HUES6 (cell line): ENCODE measurements around the gene SLC7A8.
A peak's percentile ranks its signal among the peaks of the same experiment; 100 is the strongest.
"Not testable (repeated sequence)": the region's sequence is repeated elsewhere in the genome, so short reads cannot be mapped to it uniquely, and the experiment has no call there.

Experiments used
- H3K27ac ChIP-seq: 2 replicates; pipeline ENCODE4 v1.7.0; 2013; ENCODE audit warnings: low read depth, mild to moderate bottlenecking, low read length, inconsistent platforms
- H3K27me3 ChIP-seq: 2 replicates; pipeline ENCODE4 v1.6.1; 2013; ENCODE audit warnings: low read length; ENCODE audit not compliant: control insufficient read depth, insufficient read depth
- H3K36me3 ChIP-seq: 2 replicates; pipeline ENCODE4 v1.6.1; 2013; ENCODE audit warnings: low read length; ENCODE audit not compliant: control insufficient read depth, insufficient read depth
- H3K4me1 ChIP-seq: 2 replicates; pipeline ENCODE4 v1.6.1; 2013; ENCODE audit warnings: low read length; ENCODE audit not compliant: control insufficient read depth, insufficient read depth
- H3K4me3 ChIP-seq: 2 replicates; pipeline ENCODE4 v1.5.1; 2013; ENCODE audit warnings: low read depth, low read length
- H3K9ac ChIP-seq: one replicate; pipeline ENCODE4 v1.6.1; 2013; ENCODE audit warnings: mild to moderate bottlenecking, low read length
- H3K9me3 ChIP-seq: 2 replicates; pipeline ENCODE4 v1.6.1; 2013; ENCODE audit warnings: low read depth, low read length; ENCODE audit not compliant: control insufficient read depth, insufficient read depth

Gene SLC7A8

GRCh38 chr14:23207146-23207540 is 23.7 kb upstream of the SLC7A8 start:
- Histone ChIP-seq H3K9ac (peak overlapping the region; percentile 50), H3K4me1 (peaks cover 23% of the 10 kb centered on the region), H3K4me3 (peak overlapping the region; percentile 27), H3K27ac (peak overlapping the region; percentile 93), H3K36me3 (no peaks in the 10 kb centered on the region), H3K9me3 (no peaks in the 10 kb centered on the region), H3K27me3 (no peaks in the 10 kb centered on the region)

- Histone ChIP-seq H3K4me1 (peaks cover 23% of the 10 kb centered on the region), H3K9ac (peak overlapping the region; percentile 50), H3K27me3 (no peaks in the 10 kb centered on the region), H3K36me3 (no peaks in the 10 kb centered on the region), H3K4me3 (peak overlapping the region; percentile 27), H3K9me3 (no peaks in the 10 kb centered on the region), H3K27ac (peak overlapping the region; percentile 93)
Observed at GRCh38 chr14:23206422-23207145, 23.1 kb upstream of the SLC7A8 start.

GRCh38 chr14:23202001-23202400 is 18.5 kb upstream of the SLC7A8 start:
- Histone ChIP-seq H3K9ac (no peak overlapping the region), H3K4me1 (peaks cover 34% of the 10 kb centered on the region), H3K36me3 (no peaks in the 10 kb centered on the region), H3K9me3 (no peaks in the 10 kb centered on the region), H3K27me3 (no peaks in the 10 kb centered on the region), H3K4me3 (no peak overlapping the region), H3K27ac (no peak overlapping the region)

- H3K36me3 ChIP-seq, H3K9me3 ChIP-seq, H3K27me3 ChIP-seq, H3K4me3 ChIP-seq: not testable (repeated sequence)
- peak overlapping the region; percentile 84; the same call in 1 of the 2 replicates for H3K27ac ChIP-seq
- H3K9ac ChIP-seq = peak overlapping the region; percentile 41
- peaks cover 32% of the 10 kb centered on the region for H3K4me1 ChIP-seq
Observed at GRCh38 chr14:23199141-23199540, 15.7 kb upstream of the SLC7A8 start.

GRCh38 chr14:23196487-23196886 is 13.0 kb upstream of the SLC7A8 start:
- not testable (repeated sequence) for H3K9ac ChIP-seq, H3K4me3 ChIP-seq, H3K36me3 ChIP-seq, H3K27me3 ChIP-seq, H3K27ac ChIP-seq, H3K9me3 ChIP-seq
- H3K4me1 ChIP-seq = peaks cover 32% of the 10 kb centered on the region

GRCh38 chr14:23195552-23196101 is 12.2 kb upstream of the SLC7A8 start:
- Histone ChIP-seq H3K9ac (no peak overlapping the region), H3K27me3 (no peaks in the 10 kb centered on the region), H3K36me3 (no peaks in the 10 kb centered on the region), H3K27ac (no peak overlapping the region), H3K4me3 (no peak overlapping the region), H3K4me1 (peaks cover 32% of the 10 kb centered on the region), H3K9me3 (no peaks in the 10 kb centered on the region)

GRCh38 chr14:23193432-23193831 is 10.0 kb upstream of the SLC7A8 start:
- H3K27me3 ChIP-seq = no peaks in the 10 kb centered on the region
- no peaks in the 10 kb centered on the region for H3K9me3 ChIP-seq

GRCh38 chr14:23187925-23188324 is 4.5 kb upstream of the SLC7A8 start:
- H3K4me3 ChIP-seq = no peak overlapping the region
- peaks cover 17% of the 10 kb centered on the region; the same call in 1 of the 2 replicates for H3K4me1 ChIP-seq
- no peak overlapping the region for H3K27ac ChIP-seq
- H3K27me3 ChIP-seq = no peaks in the 10 kb centered on the region
- no peaks in the 10 kb centered on the region for H3K9me3 ChIP-seq
- no peak overlapping the region for H3K9ac ChIP-seq
- no peaks in the 10 kb centered on the region for H3K36me3 ChIP-seq

More at GRCh38 chr14:23193432-23193831, 10.0 kb upstream of the SLC7A8 start:
- H3K36me3 ChIP-seq = no peaks in the 10 kb centered on the region
- H3K9ac ChIP-seq = no peak overlapping the region
- H3K4me3 ChIP-seq = no peak overlapping the region
- peaks cover 16% of the 10 kb centered on the region for H3K4me1 ChIP-seq
- H3K27ac ChIP-seq = no peak overlapping the region

- Histone ChIP-seq H3K9ac (no peak overlapping the region), H3K27me3 (no peaks in the 10 kb centered on the region), H3K4me3 (no peak overlapping the region), H3K36me3 (no peaks in the 10 kb centered on the region), H3K9me3 (no peaks in the 10 kb centered on the region), H3K27ac (no peak overlapping the region), H3K4me1 (peaks cover 17% of the 10 kb centered on the region; the same call in 1 of the 2 replicates)
Observed at GRCh38 chr14:23186913-23187654, 3.6 kb upstream of the SLC7A8 start.

- H3K27me3 ChIP-seq = no peaks in the 10 kb centered on the region
- H3K4me1 ChIP-seq = peaks cover 24% of the 10 kb centered on the region; the same call in 1 of the 2 replicates
Observed at GRCh38 chr14:23185063-23185462, 1.6 kb upstream of the SLC7A8 start.

GRCh38 chr14:23183158-23183470 is 346 bp downstream of the SLC7A8 start:
- H3K4me3 ChIP-seq = peak overlapping the region; percentile 70
- no peaks in the 10 kb centered on the region for H3K36me3 ChIP-seq
- H3K9me3 ChIP-seq = no peaks in the 10 kb centered on the region
- H3K27ac ChIP-seq = no peak overlapping the region
- peak overlapping the region; percentile 57 for H3K9ac ChIP-seq
- H3K4me1 ChIP-seq = peaks cover 23% of the 10 kb centered on the region; the same call in 1 of the 2 replicates
- no peaks in the 10 kb centered on the region for H3K27me3 ChIP-seq

More at GRCh38 chr14:23185063-23185462, 1.6 kb upstream of the SLC7A8 start:
- Histone ChIP-seq H3K9ac (no peak overlapping the region), H3K4me3 (no peak overlapping the region), H3K36me3 (no peaks in the 10 kb centered on the region), H3K27ac (no peak overlapping the region), H3K9me3 (no peaks in the 10 kb centered on the region)
